ENCODE data around the gene LEMD3. TPM values are rescaled to one million over a fixed set of nuclear protein-coding genes. Genes with fewer than 3 reads are reported as not detected.

Gene LEMD3
- total and polyA plus RNA-seq, 2 donors (not counting 1 experiment from before 2014, with no cell fraction given) = 11.5 to 18.5 TPM

- Histone ChIP-seq H4K20me1 (ENCODE audit: control insufficient read depth, extremely low read depth, insufficient read depth, low read length) (no peaks in the 10 kb centered on the region), H3K9ac (ENCODE audit: insufficient read depth, low read length) (no peak overlapping the region)
- peak in 1 of 2 donors; percentile 5 for DNase-seq (ENCODE audit: low read depth in 2 of 2)
Observed at GRCh38 chr12:65171870-65172269, 2.5 kb downstream of the LEMD3 start.

GRCh38 chr12:65175385-65175784 is 6.0 kb downstream of the LEMD3 start:
- H3K4me2 ChIP-seq (ENCODE audit: extremely low read depth, insufficient read depth, low read length) = no peak overlapping the region
- no peak overlapping the region for H3K4me3 ChIP-seq (replicated peaks in 1 of 4; ENCODE audit: control extremely low read depth in 1 of 4, insufficient read depth in 1 of 4, low read depth in 3 of 4, low read length in 4 of 4)
- peaks cover 41% of the 10 kb centered on the region for H3K79me2 ChIP-seq (ENCODE audit: control insufficient read depth, insufficient read depth, low read length)
- H4K20me1 ChIP-seq (ENCODE audit: control insufficient read depth, extremely low read depth, insufficient read depth, low read length) = no peaks in the 10 kb centered on the region
- H3K4me1 ChIP-seq (ENCODE audit: control insufficient read depth, extremely low read depth, insufficient read depth, low read length) = peaks cover 6% of the 10 kb centered on the region
- no peaks in the 10 kb centered on the region for H3K27me3 ChIP-seq (ENCODE audit: control insufficient read depth, insufficient read depth, low read length)
- DNase-seq (ENCODE audit: low read depth in 2 of 2) = no peak
- no peak overlapping the region for H3K27ac ChIP-seq (ENCODE audit: insufficient read depth, low read length)
- no peak for TF ChIP-seq CTCF (conservative IDR thresholded peaks at IDR 0.05 in 1 of 2, IDR thresholded peaks at IDR 0.05 in 1 of 2; ENCODE audit: low read depth in 1 of 2, low read length in 2 of 2)
- TF ChIP-seq EZH2 (IDR thresholded peaks at IDR 0.05; ENCODE audit: low read length, missing control alignments) = no peak
- no peaks in the 10 kb centered on the region for H3K36me3 ChIP-seq (ENCODE audit: control insufficient read depth, insufficient read depth, low read length)
- no peak overlapping the region for H2AFZ ChIP-seq (ENCODE audit: low read length)
- H3K9me3 ChIP-seq (ENCODE audit: control insufficient read depth, insufficient read depth, low read depth, low read length) = no peaks in the 10 kb centered on the region
- no peak overlapping the region for H3K9ac ChIP-seq (ENCODE audit: insufficient read depth, low read length)

More at GRCh38 chr12:65171870-65172269, 2.5 kb downstream of the LEMD3 start:
- H3K4me2 ChIP-seq (ENCODE audit: extremely low read depth, insufficient read depth, low read length) = peak overlapping the region; percentile 86
- no peak overlapping the region for H2AFZ ChIP-seq (ENCODE audit: low read length)
- peak overlapping the region; percentile 45 to 95 (median 84) for H3K4me3 ChIP-seq (replicated peaks in 1 of 4; ENCODE audit: control extremely low read depth in 1 of 4, insufficient read depth in 1 of 4, low read depth in 3 of 4, low read length in 4 of 4)
- H3K9me3 ChIP-seq (ENCODE audit: control insufficient read depth, insufficient read depth, low read depth, low read length) = no peaks in the 10 kb centered on the region
- no peaks in the 10 kb centered on the region for H3K36me3 ChIP-seq (ENCODE audit: control insufficient read depth, insufficient read depth, low read length)
- H3K4me1 ChIP-seq (ENCODE audit: control insufficient read depth, extremely low read depth, insufficient read depth, low read length) = peaks cover 6% of the 10 kb centered on the region
- no peak overlapping the region for H3K27ac ChIP-seq (ENCODE audit: insufficient read depth, low read length)
- peaks cover 48% of the 10 kb centered on the region for H3K79me2 ChIP-seq (ENCODE audit: control insufficient read depth, insufficient read depth, low read length)
- TF ChIP-seq EZH2 (IDR thresholded peaks at IDR 0.05; ENCODE audit: low read length, missing control alignments) = no peak
- no peak for TF ChIP-seq CTCF (conservative IDR thresholded peaks at IDR 0.05 in 1 of 2, IDR thresholded peaks at IDR 0.05 in 1 of 2; ENCODE audit: low read depth in 1 of 2, low read length in 2 of 2)
- H3K27me3 ChIP-seq (ENCODE audit: control insufficient read depth, insufficient read depth, low read length) = no peaks in the 10 kb centered on the region

- Histone ChIP-seq H3K27ac (ENCODE audit: insufficient read depth, low read length) (no peak overlapping the region), H3K9me3 (ENCODE audit: control insufficient read depth, insufficient read depth, low read depth, low read length) (no peaks in the 10 kb centered on the region), H3K4me1 (ENCODE audit: control insufficient read depth, extremely low read depth, insufficient read depth, low read length) (no peaks in the 10 kb centered on the region), H3K27me3 (ENCODE audit: control insufficient read depth, insufficient read depth, low read length) (no peaks in the 10 kb centered on the region), H2AFZ (ENCODE audit: low read length) (no peak overlapping the region), H3K4me3 (replicated peaks in 1 of 4; ENCODE audit: control extremely low read depth in 1 of 4, insufficient read depth in 1 of 4, low read depth in 3 of 4, low read length in 4 of 4) (no peak overlapping the region), H3K9ac (ENCODE audit: insufficient read depth, low read length) (no peak overlapping the region), H3K36me3 (ENCODE audit: control insufficient read depth, insufficient read depth, low read length) (no peaks in the 10 kb centered on the region), H4K20me1 (ENCODE audit: control insufficient read depth, extremely low read depth, insufficient read depth, low read length) (no peaks in the 10 kb centered on the region), H3K79me2 (ENCODE audit: control insufficient read depth, insufficient read depth, low read length) (peaks cover 11% of the 10 kb centered on the region), H3K4me2 (ENCODE audit: extremely low read depth, insufficient read depth, low read length) (no peak overlapping the region)
- TF ChIP-seq CTCF (conservative IDR thresholded peaks at IDR 0.05 in 1 of 2, IDR thresholded peaks at IDR 0.05 in 1 of 2; ENCODE audit: low read depth in 1 of 2, low read length in 2 of 2) (no peak), EZH2 (IDR thresholded peaks at IDR 0.05; ENCODE audit: low read length, missing control alignments) (no peak)
- DNase-seq (ENCODE audit: low read depth in 2 of 2) = no peak
Observed at GRCh38 chr12:65182012-65182739, 12.8 kb downstream of the LEMD3 start.

All from fibroblast of lung (primary cell).